HepG2 (cell line): ENCODE data around the gene MPPE1. TPM values are rescaled to one million over a fixed set of nuclear protein-coding genes. Genes with fewer than 3 reads are reported as not detected.

Source experiments
- ATAC-seq: fragments of 200-7000 bp; cut with Tn5 transposase; 3 replicates; pipeline ENCODE4 v1.9.1; 2020; ENCODE audit warnings: mild to moderate bottlenecking, moderate library complexity
- BruUV-seq: library from RNA; stranded (reverse); fragments of 400-500 nt; replicated peaks from 2 replicates; lab custom pipeline; 2021; lab: Mats Ljungman, UMichigan
- CTCF ChIA-PET: fragments of 300-600 bp; formaldehyde crosslinking; extraction: SDS; loops from one replicate; lab custom pipeline; 2021; ENCODE audit warnings: low total read pairs, inconsistent platforms, low intra/inter-chr PET ratio; lab: Yijun Ruan, JAX
- POLR2A ChIA-PET: fragments of 350-600 bp; sonication (Branson Sonifier 250); formaldehyde crosslinking; loops from one replicate; lab custom pipeline; 2020; ENCODE audit warnings: antibody characterized with exemption, inconsistent platforms; lab: Yijun Ruan, JAX
- DNase-seq: peaks from one replicate; pipeline ENCODE4 v3.0.0-alpha.2; 2015; ENCODE audit warnings: low spot score
- FAIRE-seq: peaks from 3 replicates; lab custom pipeline; 2011; peaks lifted over from hg19 to GRCh38; lab: Jason Lieb, UNC
- H2AFZ ChIP-seq: one replicate; pipeline ENCODE4 v1.6.1; 2011; ENCODE audit warnings: low read length, inconsistent platforms
- H3K27ac ChIP-seq: fragments of 300-600 bp; 3 replicates; pipeline ENCODE4 v1.8.0; 2011; ENCODE audit warnings: mixed run types, mild to moderate bottlenecking, mixed read lengths, low read length, inconsistent platforms; ENCODE audit not compliant: insufficient read depth; ENCODE audit errors: extremely low read length
- H3K27me3 ChIP-seq, 2 experiments: fragments of 200-600 bp in 1 of 2; 2 replicates in 1 of 2; 3 replicates in 1 of 2; pipeline versions ENCODE4 v1.6.0 to v1.8.0; 2011; ENCODE audit warnings: low read length in 2 of 2, mild to moderate bottlenecking in 2 of 2, moderate library complexity in 2 of 2, inconsistent platforms in 1 of 2; ENCODE audit not compliant: insufficient read depth in 2 of 2, control insufficient read depth in 1 of 2
- H3K36me3 ChIP-seq, 2 experiments: fragments of 200-600 bp in 1 of 2; replicated peaks in 1 of 2; 2 replicates in 1 of 2; 3 replicates in 1 of 2; pipeline versions ENCODE4 v1.5.1 to v1.8.0; 2011; ENCODE audit warnings: low read length in 2 of 2, inconsistent platforms in 1 of 2; ENCODE audit not compliant: insufficient read depth in 2 of 2, control insufficient read depth in 1 of 2
- H3K4me1 ChIP-seq: 2 replicates; pipeline ENCODE4 v1.5.1; 2012; ENCODE audit warnings: low read length, inconsistent platforms; ENCODE audit not compliant: insufficient read depth
- H3K4me2 ChIP-seq: 2 replicates; pipeline ENCODE4 v1.6.0; 2011; ENCODE audit warnings: low read depth, low read length, inconsistent platforms
- H3K4me3 ChIP-seq, 3 experiments: fragments of 200-600 bp in 1 of 3; sonication (generic), shearing (Covaris generic) in 1 of 3; replicated peaks in 1 of 3; 2 replicates each; pipeline ENCODE4 v1.5.1; 2011 to 2016; ENCODE audit warnings: low read length in 3 of 3, inconsistent platforms in 2 of 3, low read depth in 2 of 3, mild to moderate bottlenecking in 2 of 3, control low read depth in 1 of 3, mixed read lengths in 1 of 3; ENCODE audit not compliant: insufficient read depth in 1 of 3
- H3K79me2 ChIP-seq: one replicate; pipeline ENCODE4 v1.6.1; 2011; ENCODE audit warnings: low read length, inconsistent platforms; ENCODE audit not compliant: insufficient read depth
- H3K9ac ChIP-seq: 2 replicates; pipeline ENCODE4 v1.6.0; 2011; ENCODE audit warnings: mild to moderate bottlenecking, low read depth, low read length, inconsistent platforms; ENCODE audit not compliant: insufficient read depth
- H3K9me3 ChIP-seq: 2 replicates; pipeline ENCODE4 v1.5.1; 2012; ENCODE audit warnings: mild to moderate bottlenecking, low read length
- H4K20me1 ChIP-seq: 2 replicates; pipeline ENCODE4 v1.6.0; 2011; ENCODE audit warnings: inconsistent platforms, mild to moderate bottlenecking, low read length, moderate library complexity; ENCODE audit not compliant: insufficient read depth
- CREB1 ChIP-seq, 2 experiments: fragments of 450-650 bp in 1 of 2; IDR thresholded peaks; 2 replicates each; pipeline ENCODE4 v1.6.1; 2016 to 2017; ENCODE audit warnings: control low read depth in 1 of 2, mild to moderate bottlenecking in 1 of 2, missing compliant biosample characterization in 1 of 2, missing genetic modification characterization in 1 of 2
- CREM ChIP-seq, 2 experiments: sonication (generic) in 1 of 2; formaldehyde crosslinking in 1 of 2; IDR thresholded peaks; 2 replicates each; pipeline versions ENCODE4 v1.4.0 to v1.6.1; 2016 to 2020; ENCODE audit warnings: antibody characterized with exemption in 1 of 2, mild to moderate bottlenecking in 1 of 2, missing genetic modification reagents in 1 of 2
- HDAC2 ChIP-seq: sonication (generic); formaldehyde crosslinking; IDR thresholded peaks from 2 replicates; pipeline ENCODE4 v1.4.0; 2020; ENCODE audit warnings: missing genetic modification reagents
- JUND ChIP-seq: sonication (generic); formaldehyde crosslinking; IDR thresholded peaks from 2 replicates; pipeline ENCODE4 v1.8.0; 2022; ENCODE audit warnings: mild to moderate bottlenecking, missing genetic modification reagents
- KAT8 ChIP-seq: IDR thresholded peaks from 2 replicates; pipeline ENCODE4 v1.6.1; 2016; ENCODE audit warnings: missing genetic modification reagents, missing compliant biosample characterization
- KDM3A ChIP-seq: IDR thresholded peaks from 2 replicates; pipeline ENCODE4 v1.6.1; 2018; ENCODE audit warnings: low read depth, missing compliant biosample characterization
- MTF1 ChIP-seq: sonication (generic); formaldehyde crosslinking; IDR thresholded peaks from 2 replicates; pipeline ENCODE4 v1.5.0; 2020; ENCODE audit warnings: missing genetic modification reagents
- NAIF1 ChIP-seq: sonication (generic); formaldehyde crosslinking; IDR thresholded peaks from 2 replicates; pipeline ENCODE4 v1.5.0; 2020; ENCODE audit warnings: mild to moderate bottlenecking, missing genetic modification reagents, borderline replicate concordance
- SETDB1 ChIP-seq: sonication (generic); formaldehyde crosslinking; IDR thresholded peaks from 2 replicates; pipeline ENCODE4 v1.5.1; 2020; ENCODE audit warnings: missing genetic modification reagents, mild to moderate bottlenecking, borderline replicate concordance
- SMAD1 ChIP-seq: sonication (generic); formaldehyde crosslinking; IDR thresholded peaks from 2 replicates; pipeline ENCODE4 v1.4.0; 2020; ENCODE audit warnings: missing genetic modification reagents, low read depth, mild to moderate bottlenecking, borderline replicate concordance
- ZNF331 ChIP-seq: sonication (generic); formaldehyde crosslinking; IDR thresholded peaks from 2 replicates; pipeline ENCODE4 v1.4.0; 2020; ENCODE audit warnings: missing genetic modification reagents
- ZNF446 ChIP-seq: sonication (generic); formaldehyde crosslinking; IDR thresholded peaks from 2 replicates; pipeline ENCODE4 v1.5.0; 2020; ENCODE audit warnings: mild to moderate bottlenecking, missing genetic modification reagents
- WGBS: methylation state at CpG from one replicate; pipeline ENCODE4 v1.1.6; 2017; ENCODE audit warnings: low lambda C conversion rate; 5-methylcytosine and 5-hydroxymethylcytosine counted together
- in situ Hi-C: cut with HindIII; loops from 2 replicates; pipeline ENCODE4 v1.10.0; 2017; ENCODE audit warnings: low pct_unique_long_range_greater_than_20kb; ENCODE audit not compliant: extremely low pct_ligation_motif_present
- intact Hi-C: fragments of 100-400 bp; cut with micrococcal nuclease; formaldehyde crosslinking; loops from one replicate; pipeline ENCODE4 v1.10.0; 2022; ENCODE audit not compliant: unreplicated experiment
- polyA plus RNA-seq, 8 experiments: library from polyadenylated mRNA; depleted of rRNA in 3 of 8; stranded (reverse) in 7 of 8; unstranded in 1 of 8; fragments of >200 nt; fragmentation: Illumina TruSeq in 4 of 8; extraction: Trizol in 4 of 8; gene quantifications; 2 replicates each; pipeline versions ENCODE4 v1.2.1 to v1.2.3, GENCODE V29; 2011 to 2016; ENCODE audit warnings: low read depth in 4 of 8, missing spikeins in 1 of 8, mixed read lengths in 1 of 8; ENCODE audit not compliant: insufficient read depth in 1 of 8
- total RNA-seq, 5 experiments: library from RNA; depleted of rRNA; stranded (reverse); fragments of >200 nt; fragmentation: Illumina TruSeq; extraction: Trizol; gene quantifications; 2 replicates each; pipeline ENCODE4 v1.2.3, GENCODE V29; 2016; ENCODE audit warnings: low read depth in 1 of 5
- TF ChIP-seq, protein P1 (sequence below): sonication (generic); formaldehyde crosslinking; IDR thresholded peaks from 2 replicates; pipeline ENCODE4 v1.5.1; 2020; ENCODE audit warnings: missing genetic modification reagents, mild to moderate bottlenecking, borderline replicate concordance
- TF ChIP-seq, protein P2 (sequence below): sonication (generic); formaldehyde crosslinking; IDR thresholded peaks from 2 replicates; pipeline ENCODE4 v1.5.1; 2020; ENCODE audit warnings: mild to moderate bottlenecking, missing genetic modification reagents, moderate library complexity
- TF ChIP-seq, protein P3 (sequence below): sonication (generic); formaldehyde crosslinking; IDR thresholded peaks from 2 replicates; pipeline ENCODE4 v1.5.0; 2020; ENCODE audit warnings: mild to moderate bottlenecking, missing genetic modification reagents, moderate library complexity

MPPE1 gene
- total and polyA plus RNA-seq, 2 of the 13 experiments (the other 11 are each of a cell fraction or from before 2014, with no cell fraction given) = 9.6 to 11.9 TPM

DNA sequence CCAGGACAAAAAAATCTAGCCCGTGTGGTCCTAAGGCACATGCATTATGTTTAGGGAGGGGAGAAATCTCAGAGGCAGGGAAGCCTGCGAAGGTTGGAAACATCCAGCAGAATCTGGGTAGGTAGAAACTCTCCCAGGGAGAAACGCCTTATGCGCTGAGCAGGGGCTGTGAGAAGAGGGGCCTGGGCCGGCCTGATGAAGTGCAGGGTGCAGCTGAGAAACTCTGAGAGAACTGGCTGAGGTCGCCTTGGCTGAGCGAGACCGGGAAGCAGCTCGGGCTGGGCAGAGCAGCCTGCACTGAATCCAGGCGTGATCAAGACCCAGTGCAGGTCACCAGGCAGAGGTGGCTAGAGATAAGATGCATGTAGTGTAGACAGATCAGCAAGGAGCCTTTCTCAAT lies 41.8 kb downstream of the MPPE1 start:
- no peak overlapping the region for H3K4me2 ChIP-seq
- no peak for DNase-seq
- TF ChIP-seq HDAC2 = no peak
- TF ChIP-seq CREM (IDR thresholded peaks at IDR 0.05) = no peak
- no peak for TF ChIP-seq CREM (CRISPR knock-in tag; IDR thresholded peaks at IDR 0.05)
- TF ChIP-seq, protein P1, sequence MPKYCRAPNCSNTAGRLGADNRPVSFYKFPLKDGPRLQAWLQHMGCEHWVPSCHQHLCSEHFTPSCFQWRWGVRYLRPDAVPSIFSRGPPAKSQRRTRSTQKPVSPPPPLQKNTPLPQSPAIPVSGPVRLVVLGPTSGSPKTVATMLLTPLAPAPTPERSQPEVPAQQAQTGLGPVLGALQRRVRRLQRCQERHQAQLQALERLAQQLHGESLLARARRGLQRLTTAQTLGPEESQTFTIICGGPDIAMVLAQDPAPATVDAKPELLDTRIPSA (CRISPR knock-in tag) = no peak
- no peak for TF ChIP-seq CREB1 (IDR thresholded peaks at IDR 0.05)
- TF ChIP-seq CREB1 (CRISPR knock-in tag; IDR thresholded peaks at IDR 0.05) = no peak
- no peak for TF ChIP-seq SETDB1
- TF ChIP-seq MTF1 (CRISPR knock-in tag) = no peak
- no peak for TF ChIP-seq KAT8 (CRISPR knock-in tag)
- no peak for TF ChIP-seq SMAD1 (CRISPR knock-in tag)
- TF ChIP-seq, protein P2, sequence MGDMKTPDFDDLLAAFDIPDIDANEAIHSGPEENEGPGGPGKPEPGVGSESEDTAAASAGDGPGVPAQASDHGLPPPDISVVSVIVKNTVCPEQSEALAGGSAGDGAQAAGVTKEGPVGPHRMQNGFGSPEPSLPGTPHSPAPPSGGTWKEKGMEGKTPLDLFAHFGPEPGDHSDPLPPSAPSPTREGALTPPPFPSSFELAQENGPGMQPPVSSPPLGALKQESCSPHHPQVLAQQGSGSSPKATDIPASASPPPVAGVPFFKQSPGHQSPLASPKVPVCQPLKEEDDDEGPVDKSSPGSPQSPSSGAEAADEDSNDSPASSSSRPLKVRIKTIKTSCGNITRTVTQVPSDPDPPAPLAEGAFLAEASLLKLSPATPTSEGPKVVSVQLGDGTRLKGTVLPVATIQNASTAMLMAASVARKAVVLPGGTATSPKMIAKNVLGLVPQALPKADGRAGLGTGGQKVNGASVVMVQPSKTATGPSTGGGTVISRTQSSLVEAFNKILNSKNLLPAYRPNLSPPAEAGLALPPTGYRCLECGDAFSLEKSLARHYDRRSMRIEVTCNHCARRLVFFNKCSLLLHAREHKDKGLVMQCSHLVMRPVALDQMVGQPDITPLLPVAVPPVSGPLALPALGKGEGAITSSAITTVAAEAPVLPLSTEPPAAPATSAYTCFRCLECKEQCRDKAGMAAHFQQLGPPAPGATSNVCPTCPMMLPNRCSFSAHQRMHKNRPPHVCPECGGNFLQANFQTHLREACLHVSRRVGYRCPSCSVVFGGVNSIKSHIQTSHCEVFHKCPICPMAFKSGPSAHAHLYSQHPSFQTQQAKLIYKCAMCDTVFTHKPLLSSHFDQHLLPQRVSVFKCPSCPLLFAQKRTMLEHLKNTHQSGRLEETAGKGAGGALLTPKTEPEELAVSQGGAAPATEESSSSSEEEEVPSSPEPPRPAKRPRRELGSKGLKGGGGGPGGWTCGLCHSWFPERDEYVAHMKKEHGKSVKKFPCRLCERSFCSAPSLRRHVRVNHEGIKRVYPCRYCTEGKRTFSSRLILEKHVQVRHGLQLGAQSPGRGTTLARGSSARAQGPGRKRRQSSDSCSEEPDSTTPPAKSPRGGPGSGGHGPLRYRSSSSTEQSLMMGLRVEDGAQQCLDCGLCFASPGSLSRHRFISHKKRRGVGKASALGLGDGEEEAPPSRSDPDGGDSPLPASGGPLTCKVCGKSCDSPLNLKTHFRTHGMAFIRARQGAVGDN = no peak
- TF ChIP-seq ZNF446 = no peak
- no peak for TF ChIP-seq JUND (CRISPR knock-in tag)
- no peak for TF ChIP-seq KDM3A (CRISPR knock-in tag)
- no peak for TF ChIP-seq NAIF1 (CRISPR knock-in tag)
- no peak for TF ChIP-seq ZNF331 (CRISPR knock-in tag)
- TF ChIP-seq, protein P3, sequence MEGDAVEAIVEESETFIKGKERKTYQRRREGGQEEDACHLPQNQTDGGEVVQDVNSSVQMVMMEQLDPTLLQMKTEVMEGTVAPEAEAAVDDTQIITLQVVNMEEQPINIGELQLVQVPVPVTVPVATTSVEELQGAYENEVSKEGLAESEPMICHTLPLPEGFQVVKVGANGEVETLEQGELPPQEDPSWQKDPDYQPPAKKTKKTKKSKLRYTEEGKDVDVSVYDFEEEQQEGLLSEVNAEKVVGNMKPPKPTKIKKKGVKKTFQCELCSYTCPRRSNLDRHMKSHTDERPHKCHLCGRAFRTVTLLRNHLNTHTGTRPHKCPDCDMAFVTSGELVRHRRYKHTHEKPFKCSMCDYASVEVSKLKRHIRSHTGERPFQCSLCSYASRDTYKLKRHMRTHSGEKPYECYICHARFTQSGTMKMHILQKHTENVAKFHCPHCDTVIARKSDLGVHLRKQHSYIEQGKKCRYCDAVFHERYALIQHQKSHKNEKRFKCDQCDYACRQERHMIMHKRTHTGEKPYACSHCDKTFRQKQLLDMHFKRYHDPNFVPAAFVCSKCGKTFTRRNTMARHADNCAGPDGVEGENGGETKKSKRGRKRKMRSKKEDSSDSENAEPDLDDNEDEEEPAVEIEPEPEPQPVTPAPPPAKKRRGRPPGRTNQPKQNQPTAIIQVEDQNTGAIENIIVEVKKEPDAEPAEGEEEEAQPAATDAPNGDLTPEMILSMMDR (CRISPR knock-in tag) = no peak
- intact Hi-C loops (no loop called here), in situ Hi-C loops (no loop called here)
- no peak overlapping the region for H3K27ac ChIP-seq
- no peaks in the 10 kb centered on the region for H3K79me2 ChIP-seq
- CTCF ChIA-PET = no interaction called here
- no peak for FAIRE-seq
- peaks cover 18% of the 10 kb centered on the region for H3K4me1 ChIP-seq
- H3K9me3 ChIP-seq = no peaks in the 10 kb centered on the region
- H3K4me3 ChIP-seq = no peak overlapping the region
- POLR2A ChIA-PET = interaction anchor here (1.7 kb wide), 1 partner anchor 10 kb away, joined by 4 read pairs; no protein-coding TSS in a partner anchor
- H2AFZ ChIP-seq = no peak overlapping the region
- H4K20me1 ChIP-seq = no peaks in the 10 kb centered on the region
- no peak overlapping the region for H3K9ac ChIP-seq
- no peaks in the 10 kb centered on the region for H3K27me3 ChIP-seq
- no peak for ATAC-seq
- WGBS = 81% methylated on average over 10 of the region's 10 CpGs
- H3K36me3 ChIP-seq = no peaks in the 10 kb centered on the region
- BruUV-seq = no TSS peak
